GM10847 (cell line): ENCODE data around the gene XRCC5.

Experiments
- POLR2A ChIP-seq: IDR thresholded peaks from 2 replicates; pipeline ENCODE4 v1.6.1; 2011; ENCODE audit not compliant: insufficient read length; ENCODE audit errors: extremely low read depth

Gene XRCC5

DNA sequence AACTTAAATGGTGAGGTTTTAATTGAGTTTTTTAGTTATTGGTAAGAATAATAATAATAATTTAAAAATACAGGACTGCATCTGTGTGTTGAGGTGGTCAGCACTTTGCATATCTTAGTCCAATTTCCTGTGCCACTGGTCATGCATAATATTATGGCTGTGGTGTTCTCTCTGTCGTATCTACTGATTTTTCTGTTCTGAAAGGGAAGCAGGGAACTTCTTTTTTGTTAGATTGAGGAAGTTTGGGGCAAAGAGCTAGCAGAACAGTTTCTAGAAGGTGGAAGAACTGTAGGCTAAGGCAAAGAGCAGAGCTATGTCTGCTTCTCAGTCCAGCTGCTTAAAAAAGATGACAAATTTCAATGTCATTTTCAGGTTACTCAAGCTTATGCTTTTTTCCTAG lies 74.3 kb downstream of the XRCC5 start:
- no peak for TF ChIP-seq POLR2A

DNA sequence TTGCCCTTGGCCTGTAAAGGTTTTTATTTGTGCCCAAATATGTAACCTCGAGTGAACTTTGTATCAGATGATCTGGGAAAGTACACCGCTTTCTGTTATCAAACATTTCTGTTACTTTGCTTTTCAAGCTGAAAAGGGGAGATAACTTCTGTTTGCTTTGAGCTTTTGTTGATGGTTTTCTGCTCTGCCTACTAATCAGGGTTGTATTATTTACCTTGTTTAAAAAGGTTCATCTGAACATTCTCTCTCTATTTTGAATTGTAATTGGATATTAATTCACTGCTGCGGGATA lies 79.4 kb downstream of the XRCC5 start:
- TF ChIP-seq POLR2A, result no peak

DNA sequence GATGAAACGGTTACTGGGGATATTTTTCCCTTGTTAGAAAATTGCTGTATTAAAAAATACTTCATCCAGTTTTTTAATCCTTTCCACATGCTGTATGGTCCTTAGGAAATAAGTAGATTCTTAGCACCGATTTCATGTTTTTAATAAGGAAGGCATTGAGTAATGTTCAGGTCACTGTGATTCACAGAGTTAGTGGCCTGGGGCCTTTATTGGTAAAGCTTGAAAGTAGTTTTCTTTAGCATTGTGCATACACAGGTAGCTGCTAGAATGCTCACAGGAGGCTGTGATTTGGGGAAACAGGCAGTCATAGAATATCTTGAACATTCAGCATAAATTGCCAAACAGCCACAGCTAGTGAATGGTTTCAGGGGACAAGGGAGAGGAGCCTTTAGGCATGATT lies 79.8 kb downstream of the XRCC5 start:
- no peak for TF ChIP-seq POLR2A

DNA sequence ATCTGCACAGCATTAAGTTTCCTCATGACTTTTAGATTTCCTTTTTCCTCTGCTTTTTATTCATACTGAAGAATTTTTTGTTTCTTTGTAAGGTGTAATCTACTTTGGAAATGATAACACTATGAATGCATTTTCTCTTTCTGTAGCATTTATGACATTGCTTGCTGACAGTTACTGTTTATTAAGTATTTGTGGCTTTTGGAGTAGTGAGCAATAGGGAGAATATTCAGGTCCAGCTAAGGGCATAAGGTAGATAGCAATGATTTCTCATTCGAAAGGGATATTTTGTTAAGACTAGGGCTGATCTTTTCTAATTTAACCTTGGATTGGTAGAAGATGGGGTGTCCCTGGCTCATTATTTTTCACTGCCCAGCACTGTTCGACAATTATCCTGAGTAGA lies 80.3 kb downstream of the XRCC5 start:
- no peak for TF ChIP-seq POLR2A

DNA sequence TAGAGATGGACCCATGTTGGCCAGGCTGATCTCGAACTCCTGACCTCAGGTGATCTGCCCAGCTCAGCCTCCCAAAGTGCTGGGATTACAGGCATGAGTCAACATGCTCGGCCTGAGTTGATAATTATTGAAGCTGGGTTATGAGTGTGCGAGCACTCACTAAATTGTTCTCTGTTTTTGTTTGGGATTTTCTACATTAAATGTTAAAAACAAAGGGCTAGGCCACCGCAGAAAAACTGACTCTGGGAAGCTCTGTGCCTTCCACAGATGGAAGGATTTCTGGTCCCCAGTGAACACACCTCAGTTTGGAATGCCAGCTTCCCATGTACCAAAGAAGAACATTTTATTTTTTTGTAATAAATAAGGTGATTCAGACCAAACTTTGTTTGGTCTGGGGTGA lies 83.0 kb downstream of the XRCC5 start:
- no peak for TF ChIP-seq POLR2A

DNA sequence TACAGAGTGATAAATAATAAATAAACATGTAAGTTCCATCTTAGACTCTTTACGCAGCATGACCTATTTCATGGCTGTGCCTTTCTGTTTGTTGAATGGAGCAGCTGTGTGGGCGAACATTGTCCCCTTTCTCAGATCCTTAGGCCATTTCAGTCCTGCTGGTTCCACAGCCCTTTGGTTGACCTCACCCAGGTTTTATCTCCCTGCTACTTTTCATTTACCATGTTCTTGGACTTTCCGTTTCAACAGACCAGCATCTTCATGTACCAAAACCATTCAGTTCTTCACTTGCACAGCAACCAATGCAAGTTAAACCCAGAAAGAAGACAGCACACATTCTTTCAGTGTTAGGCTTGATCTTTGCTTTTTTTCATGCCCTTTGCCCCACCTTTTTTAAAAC lies 83.8 kb downstream of the XRCC5 start:
- TF ChIP-seq POLR2A, result no peak

DNA sequence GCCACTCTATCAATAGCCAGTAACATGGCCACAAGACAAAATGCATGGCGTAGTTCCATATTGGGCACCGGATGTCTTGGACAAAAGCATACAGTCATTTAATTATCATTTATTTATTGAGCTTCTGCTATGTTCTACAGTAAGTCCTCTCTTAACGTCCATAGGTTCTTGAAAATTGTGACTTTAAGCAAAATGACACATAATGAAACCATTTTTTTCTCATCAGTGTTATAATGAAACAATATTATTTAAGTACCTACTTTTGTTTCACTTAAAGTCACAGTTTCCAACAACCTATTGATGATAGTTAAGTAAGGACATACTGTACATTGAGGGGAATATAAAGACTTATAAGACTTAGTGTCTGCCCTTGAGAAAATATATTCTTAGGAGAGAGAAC lies 84.9 kb downstream of the XRCC5 start:
- no peak for TF ChIP-seq POLR2A

DNA sequence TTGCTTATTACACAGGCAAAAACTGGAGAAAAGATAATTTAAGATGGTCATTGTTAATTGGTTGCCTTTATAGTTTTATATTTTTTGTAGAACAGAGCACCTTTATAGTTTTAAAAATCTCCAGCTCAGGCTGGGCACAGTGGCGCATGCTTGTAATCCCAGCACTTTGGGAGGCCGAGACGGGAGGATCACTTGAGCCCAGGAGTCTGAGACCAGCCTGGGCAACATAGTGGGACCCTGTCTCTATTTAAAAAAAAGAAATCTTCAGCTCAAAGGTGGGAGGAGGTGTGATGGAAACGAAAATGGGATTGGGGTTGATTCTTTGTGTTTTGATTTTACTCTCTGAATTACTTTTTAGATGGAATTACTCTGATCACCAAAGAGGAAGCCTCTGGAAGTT lies 85.4 kb downstream of the XRCC5 start:
- TF ChIP-seq POLR2A, result no peak

DNA sequence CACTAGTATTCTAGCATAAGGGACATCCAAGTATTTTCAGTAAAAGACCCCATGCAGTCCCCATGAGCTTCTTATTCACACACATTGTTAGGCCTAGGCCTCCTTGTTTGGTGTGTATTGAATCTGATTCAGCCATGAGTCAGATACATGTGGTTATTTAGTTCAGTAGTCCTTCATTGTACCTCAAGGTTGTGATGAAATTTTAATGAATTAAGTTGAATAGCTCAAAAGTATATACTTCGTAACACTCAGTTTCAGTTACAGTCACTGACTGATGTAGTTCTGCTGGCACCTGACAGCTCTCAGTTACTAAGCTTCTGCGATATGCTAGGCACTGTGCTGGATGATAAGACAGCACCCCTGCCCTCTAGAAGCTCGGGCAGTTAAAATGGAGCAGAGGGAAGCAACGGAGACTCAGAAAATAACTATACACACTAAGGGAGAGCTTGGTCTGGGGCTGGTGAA lies 86.4 kb downstream of the XRCC5 start:
- no peak for TF ChIP-seq POLR2A

DNA sequence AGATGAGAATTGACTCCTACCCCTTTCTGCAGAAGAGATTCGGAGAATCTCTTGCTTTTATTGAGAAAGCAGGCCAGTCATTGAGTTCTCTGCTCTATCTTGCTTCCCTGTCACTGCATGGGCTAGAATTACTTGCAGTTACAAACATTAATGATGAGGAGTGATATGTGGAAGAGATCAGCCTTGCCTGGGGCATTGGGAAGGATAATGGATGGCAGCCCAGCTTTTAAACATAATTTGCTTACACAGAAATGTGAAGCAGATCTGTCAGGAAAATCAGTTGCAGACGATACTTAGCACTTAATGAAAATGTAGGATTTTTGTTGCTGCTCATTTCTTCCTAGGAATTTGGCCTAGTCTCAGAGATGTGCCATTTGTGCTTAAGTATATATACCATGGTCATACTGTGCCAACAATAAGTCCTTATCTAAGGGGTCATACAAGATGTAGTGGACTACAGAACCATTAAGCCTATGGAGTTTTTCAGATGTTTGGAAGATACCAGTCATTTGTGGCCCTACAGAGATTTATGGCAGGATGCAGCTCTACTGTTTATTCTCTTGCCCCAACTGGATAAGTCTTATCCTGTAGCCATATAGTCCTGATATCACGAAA lies 92.7 kb downstream of the XRCC5 start:
- no peak for TF ChIP-seq POLR2A

DNA sequence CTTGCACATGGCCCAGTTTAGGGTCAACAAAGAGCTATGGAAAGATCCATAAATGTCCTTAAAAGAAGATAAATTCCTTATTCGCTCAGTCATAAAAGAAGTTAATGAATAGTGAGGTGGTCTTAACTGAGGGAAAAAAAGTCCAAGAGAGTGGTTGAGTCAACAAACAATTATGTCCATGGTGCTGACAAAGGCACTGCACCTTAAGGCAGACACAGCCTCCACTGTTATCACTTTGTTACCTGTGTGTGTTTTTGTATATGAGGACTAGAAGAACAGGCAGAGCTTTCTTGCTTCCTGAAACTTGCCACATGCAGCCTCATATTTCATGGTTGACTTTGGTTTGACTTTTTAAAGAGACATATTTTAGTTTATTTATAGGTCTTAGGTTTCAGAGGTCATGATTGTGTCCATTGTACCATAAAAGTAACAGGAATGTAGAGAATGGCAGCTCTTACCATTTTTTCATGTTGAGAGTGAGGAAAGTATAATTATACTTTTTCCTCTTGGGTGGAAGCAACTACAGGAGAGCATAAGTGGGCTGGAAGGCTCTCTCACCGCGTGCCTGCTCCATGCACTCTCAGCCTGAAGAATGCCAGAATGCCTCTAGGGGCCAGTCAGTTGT lies 93.6 kb downstream of the XRCC5 start:
- TF ChIP-seq POLR2A, result no peak

DNA sequence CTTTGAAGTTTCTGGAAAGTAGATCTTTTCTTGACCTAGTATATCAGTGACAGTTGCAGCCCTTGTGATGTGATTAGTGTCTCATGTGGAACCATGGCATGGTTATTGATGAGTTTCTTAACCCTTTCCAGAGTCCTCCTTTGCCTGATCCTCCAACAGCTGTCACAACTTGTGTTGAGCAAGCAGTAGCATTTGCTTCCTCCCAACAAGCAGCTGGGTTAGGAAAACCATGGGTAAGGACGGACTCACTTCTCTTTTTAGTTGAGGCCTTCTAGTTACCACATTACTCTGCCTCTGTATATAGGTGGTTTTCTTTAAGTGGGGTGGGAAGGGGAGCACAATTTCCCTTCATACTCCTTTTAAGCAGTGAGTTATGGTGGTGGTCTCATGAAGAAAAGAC lies 96.3 kb downstream of the XRCC5 start:
- no peak for TF ChIP-seq POLR2A

DNA sequence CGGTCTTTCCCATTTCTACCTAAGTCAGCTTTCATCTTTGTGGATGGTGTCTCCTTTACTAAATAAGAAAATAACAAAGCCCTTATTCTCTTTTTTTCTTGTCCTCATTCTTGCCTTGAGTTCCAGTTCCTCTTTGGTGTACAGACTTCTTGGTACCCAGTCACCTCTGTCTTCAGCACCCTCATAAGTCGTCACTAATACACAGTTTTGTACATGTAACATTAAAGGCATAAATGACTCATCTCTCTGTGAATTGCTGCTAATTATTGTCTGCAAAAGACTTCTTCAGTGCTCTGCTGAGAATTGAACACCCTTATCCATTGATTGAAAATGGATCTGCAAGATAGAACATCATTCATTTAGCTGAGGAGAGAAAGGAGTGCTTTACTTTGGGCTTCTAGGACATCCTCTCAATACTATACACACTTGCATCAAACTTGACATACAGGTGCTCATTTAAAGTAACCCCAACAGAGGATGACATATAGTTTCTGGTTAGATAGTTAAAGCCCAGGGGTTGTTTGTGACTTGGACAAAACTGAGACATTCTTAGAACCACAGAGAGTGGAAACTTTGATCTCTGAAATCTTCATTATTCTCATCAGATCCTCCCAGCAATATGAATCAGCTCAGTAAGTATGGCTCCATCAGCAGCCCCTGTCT lies 97.0 kb downstream of the XRCC5 start:
- TF ChIP-seq POLR2A, result no peak

DNA sequence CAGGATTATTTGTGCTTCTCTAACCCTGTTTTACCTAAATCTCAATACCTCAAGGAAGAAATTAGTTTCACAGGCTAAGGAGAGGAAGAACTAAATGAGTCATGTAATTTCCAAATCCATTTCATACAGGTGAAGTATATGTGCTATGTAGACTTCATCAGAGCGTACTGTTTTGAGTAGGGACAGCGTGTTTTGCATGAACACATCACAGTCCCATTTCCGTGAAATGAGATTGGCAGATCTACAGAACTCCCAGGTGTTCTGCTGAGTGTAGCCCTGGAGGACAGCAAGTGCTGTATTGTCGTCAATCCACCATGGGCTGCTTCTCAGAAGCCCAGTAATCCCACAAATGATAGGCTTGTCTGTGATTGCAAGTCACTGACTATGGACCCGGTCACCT lies 97.7 kb downstream of the XRCC5 start:
- TF ChIP-seq POLR2A, result no peak

DNA sequence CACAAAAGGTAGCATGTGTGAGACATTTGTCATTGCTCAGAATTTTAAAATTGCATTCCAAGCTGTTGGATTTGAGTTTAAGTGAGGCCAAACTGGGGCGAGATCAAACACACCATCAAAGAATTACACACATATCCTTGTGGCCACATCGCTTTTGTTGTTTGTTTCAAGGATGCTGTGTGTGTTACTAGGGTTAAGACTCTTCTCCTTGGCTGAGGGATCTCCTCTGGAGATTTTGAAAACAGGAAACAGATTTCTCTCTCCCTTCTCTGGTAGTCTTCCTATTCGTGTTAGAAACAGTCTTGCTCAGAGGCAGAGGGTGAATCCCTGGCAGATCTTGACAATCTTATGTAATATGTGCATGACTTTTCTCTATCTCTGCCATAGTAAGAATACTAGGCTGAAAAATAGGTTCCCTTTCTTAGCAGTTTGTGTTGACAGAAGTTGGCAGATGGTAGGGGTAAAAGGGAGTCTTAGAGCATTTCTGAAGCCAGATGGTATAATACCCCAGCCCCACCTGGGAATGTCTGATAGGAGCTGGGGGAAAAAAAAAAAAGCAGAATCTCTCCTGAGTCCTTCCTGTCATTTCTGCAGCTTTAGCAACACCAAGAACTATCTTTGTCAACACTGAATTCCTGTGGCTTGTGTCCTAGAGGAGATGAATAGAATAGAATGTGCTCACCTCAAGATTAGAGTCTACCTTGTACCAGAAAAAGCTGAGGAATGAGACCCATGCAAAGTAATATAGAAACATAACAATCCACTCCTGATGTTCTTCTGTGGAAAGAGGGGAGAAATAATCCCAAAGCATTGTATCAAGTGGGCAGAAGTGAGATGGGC lies 101.8 kb downstream of the XRCC5 start:
- TF ChIP-seq POLR2A, result no peak

DNA sequence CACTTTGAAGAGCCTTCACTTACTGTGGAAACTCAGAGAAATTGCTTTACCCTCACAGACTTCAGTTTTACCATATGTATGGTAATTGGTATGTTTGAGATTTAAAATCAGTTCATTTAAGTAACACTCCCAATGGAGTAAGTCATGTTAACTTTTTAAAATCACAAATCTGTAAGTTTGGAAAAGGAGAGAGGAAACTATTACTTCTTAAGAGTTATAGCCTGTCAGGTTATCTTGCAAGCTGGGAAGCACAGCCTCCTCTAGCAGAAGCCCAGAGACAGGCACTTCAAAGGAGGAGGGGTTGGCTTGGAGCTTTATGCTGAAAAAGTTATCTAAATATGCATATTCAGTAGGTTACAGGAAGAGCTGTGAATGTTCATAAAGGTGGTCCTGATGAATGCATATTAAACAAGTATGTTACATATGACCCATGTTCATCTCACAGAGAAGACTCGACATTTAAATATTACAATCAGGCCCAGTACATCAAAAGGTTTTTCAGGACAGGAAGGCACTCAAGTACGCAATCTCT lies 102.5 kb downstream of the XRCC5 start:
- no peak for TF ChIP-seq POLR2A

DNA sequence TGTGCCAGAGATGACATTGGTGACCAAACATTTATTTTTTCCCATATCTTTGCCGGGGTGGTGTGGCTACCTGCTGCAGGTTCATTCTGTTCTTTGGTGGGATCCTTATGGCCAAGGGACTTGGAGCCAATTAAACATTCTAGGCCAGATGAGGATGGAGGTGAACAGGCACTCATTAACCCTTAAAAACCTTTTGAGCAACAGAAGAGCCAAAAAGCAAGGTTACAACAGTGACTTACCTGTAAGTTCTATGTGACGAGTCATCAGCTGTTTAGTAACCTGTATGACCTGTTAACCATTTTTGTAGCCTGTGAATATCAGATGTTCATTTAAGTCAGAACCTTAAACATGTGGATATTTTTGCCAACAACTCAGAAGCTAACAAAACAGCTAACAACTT lies 105.6 kb downstream of the XRCC5 start:
- no peak for TF ChIP-seq POLR2A
